Measurements from ENCODE around the gene BTG3.

BTG3 gene

DNA sequence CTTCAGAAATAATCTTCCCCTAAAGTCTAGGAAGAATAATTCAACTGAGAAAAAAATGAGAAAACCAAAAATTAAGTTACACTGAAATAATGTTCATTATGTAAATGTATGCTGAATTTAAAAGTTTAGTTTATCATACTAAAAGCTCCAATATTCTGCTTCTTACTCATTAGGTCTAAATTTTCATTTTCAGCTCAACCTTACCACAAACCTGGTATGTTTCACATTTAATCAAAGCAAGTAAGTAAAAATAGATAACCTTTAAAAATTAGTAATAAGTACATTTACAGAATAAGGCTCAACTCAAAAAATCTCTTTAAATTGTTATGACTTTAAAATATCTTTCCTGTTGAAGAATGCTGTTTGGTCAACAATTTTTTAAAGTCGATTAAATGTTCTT is 15.0 kb downstream of the BTG3 start:
- intact Hi-C loops (cut with DNase I): no loop called here
- DNase-seq: no peak

DNA sequence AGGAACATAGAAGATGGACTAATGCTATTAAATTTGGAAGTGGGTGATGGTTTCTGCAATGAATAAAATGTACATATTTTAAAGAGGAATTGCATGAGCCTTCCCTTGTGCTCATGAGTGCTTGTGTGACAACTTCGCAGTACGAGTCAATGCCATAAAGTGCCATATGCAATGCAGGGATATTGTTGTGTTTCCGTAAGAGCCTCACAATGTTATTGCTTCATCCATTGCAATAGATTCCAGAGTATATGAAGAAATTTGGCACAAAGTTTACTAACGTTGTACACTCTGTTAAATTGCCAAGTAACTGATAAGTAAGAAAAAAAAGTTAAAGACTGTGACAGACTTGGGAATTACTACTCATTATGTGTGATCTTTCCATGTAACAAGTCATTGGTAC is 22.3 kb downstream of the BTG3 start:
- intact Hi-C loops (cut with DNase I): no loop called here

DNA sequence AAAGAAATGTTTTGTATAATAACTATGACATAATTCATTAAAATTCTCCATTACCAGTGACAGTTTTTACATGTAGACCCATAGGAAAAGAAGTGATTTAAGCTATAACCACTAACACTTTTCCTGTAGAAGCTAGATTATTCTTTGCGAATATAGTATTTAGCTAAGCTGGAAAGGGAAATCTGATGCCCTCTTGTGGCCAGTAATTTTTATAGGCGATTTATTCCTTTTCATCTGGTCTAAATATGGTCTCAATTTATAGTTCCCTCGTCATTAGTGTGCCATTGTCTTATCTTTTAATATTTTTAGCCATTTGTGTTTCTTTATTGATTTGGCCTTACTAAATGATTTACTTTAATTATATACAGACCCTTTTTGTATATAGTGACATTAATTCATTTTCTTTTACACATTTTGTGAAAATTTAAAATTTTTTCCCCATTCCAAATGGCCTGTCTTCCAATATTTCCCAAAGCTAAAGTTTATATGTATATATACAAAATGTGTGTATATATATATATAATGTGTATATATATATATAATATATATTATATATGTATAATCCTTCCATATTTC is 26.7 kb downstream of the BTG3 start:
- intact Hi-C loops (cut with DNase I): loop anchor here (10.0 kb wide), 1 partner anchor 201 kb away; no protein-coding TSS in a partner anchor
- peak in 10 of 42 donors; percentile 22 to 66 (median 33) for DNase-seq

More for the DNA sequence above, 22.3 kb downstream of the BTG3 start:
- DNase-seq: no peak

DNA sequence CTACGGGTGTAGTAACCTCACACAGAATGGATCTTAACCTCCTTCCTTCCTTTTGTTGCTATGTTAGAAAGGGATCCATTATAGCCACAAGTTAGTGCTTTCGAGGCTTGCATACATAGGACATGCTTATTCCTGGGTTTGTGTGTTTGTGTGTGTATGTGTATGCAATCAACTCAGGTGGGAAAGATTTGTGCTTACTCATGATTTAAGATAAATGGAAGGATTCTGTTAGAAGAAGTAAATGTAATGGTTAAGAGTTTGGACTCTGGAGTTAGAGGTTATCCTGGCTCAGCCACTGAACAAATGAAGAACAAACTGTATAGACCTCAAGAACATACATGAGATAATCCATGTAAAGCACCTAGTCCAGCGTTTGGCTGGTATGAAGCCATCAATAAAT is 28.8 kb downstream of the BTG3 start:
- intact Hi-C loops (cut with DNase I): loop anchor here (10.0 kb wide), 1 partner anchor 199 kb away; no protein-coding TSS in a partner anchor
- no peak for DNase-seq

DNA sequence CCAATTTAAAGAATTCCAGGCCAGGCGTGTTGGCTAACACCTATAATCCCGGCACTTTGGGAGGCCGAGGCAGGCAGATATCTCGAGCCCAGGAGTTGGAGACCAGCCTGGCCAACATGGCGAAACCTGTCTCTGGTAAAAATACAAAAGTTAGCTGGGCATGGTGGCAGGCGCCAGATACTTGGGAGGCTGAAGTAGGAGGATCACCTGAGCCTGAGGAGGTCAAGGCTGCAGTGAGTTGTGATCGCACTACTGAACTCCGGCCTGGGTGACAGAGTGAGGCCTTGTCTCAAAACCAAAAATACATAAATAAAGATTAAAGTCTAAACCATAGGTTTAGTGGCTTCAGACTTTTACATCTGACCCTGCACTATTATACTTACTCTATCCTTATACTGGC is 32.4 kb downstream of the BTG3 start:
- DNase-seq: no peak
- intact Hi-C loops (cut with DNase I): loop anchor here (10.0 kb wide), 1 partner anchor 196 kb away; no protein-coding TSS in a partner anchor

DNA sequence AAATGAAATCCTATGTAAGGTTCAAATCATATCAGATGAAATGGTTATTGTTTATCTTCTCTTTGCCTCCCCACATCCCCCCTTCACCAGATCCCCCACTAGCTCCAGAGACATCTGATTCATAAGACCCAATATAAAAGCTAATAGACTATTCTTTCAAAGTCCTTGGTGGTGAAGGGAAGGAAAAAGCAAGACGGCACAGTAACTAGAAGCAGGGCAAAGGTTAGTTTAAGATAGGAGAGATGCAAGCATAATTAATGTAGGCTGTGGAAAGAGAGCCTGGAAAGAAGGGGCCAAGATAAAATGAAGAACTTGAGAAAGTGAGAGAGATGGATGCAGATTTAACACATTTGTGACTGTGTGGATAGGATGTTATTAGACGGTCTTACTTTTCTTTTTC is 33.8 kb downstream of the BTG3 start:
- intact Hi-C loops (cut with DNase I): no loop called here
- DNase-seq: no peak

DNA sequence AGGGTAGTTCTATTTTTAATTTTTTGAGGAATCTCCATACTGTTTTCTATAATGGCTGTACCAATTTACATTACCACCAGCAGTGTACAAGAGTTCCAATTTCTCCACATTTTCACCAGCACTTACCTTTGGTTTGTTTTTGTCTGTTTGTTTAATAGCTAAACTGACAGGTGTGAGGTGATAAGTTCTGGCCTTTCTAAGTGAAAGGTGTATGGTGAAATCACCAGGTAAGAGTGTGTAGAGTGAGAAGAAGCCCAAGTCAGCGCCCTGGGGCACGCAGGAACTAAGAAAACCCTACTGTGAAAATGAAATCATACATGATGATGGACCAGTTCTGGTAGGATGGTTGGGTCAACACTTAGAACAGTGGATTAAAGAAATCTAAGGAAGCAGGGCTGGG is 34.5 kb downstream of the BTG3 start:
- intact Hi-C loops (cut with DNase I): no loop called here
- no peak for DNase-seq

DNA sequence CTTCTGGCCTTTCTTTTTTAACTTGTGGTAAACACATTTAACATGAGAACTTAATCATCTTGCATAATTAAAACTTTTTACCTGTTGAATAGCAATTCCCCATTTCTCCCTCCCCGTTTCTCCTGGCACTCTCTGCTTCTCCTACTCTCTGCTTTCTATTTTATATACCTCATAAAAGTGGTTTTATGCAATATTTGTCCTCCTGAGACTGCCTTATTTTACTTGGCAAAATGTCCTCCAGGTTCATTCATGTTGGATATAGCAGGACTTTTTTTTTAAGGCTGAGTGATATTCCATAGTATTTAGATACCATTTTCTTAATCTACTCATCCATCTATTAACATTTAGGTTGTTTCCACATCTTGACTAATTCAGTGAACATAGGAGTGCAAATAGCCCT is 35.0 kb downstream of the BTG3 start:
- intact Hi-C loops (cut with DNase I): no loop called here
- no peak for DNase-seq

DNA sequence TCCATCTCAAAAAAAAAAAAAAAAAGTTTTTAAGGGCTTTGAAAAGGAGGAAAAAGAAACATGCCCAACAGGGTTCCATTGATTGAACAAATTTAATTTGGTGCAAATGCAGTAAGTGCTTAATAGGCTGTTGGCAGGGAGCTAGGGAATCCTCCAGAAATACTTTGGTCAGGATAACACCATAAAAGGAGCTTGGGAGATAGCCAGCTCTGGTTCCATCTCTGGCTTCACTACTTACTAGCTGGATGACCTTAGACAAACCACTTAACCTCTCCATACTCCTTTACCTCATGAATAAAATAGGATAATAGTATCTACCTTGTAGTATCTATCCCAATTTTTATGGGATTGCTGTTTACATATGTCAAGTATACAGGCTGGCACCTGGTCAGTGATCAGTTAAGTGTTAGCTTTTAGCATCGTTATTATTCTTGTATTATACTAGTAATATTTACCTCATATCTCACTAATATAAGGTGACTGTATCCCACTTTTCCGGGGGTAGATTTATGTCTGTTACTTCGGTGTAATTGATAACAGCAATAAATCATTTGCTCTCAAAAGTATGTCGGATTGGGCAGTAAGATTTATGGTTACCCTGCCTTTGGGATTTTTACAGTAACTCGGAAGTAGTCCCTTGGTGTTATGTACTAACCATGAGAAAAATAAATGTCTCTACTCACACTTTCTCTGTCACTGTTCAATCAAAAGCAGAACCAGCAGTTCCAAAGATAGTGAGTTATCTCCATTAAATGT is 36.4 kb downstream of the BTG3 start:
- no peak for DNase-seq
- intact Hi-C loops (cut with DNase I): no loop called here

DNA sequence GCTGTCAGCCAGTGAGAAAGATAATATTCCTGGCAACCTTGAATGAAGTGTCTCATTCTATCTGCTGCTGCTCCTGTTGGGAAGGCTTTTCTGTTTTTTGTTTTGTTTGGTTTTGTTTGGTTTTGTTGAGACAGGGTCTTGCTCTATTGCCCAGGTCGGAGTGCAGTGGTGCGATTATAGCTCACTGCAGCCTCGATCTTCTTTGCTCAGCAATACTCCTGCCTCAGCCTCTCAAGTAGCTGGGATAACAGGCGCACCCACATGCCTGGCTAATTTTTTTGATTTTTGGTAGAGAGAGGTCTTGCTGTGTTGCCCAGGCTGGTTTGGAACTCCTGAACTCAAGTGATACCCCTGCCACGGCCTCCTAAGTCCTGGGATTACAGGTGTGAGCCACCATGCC is 37.6 kb downstream of the BTG3 start:
- DNase-seq: no peak
- intact Hi-C loops (cut with DNase I): no loop called here

DNA sequence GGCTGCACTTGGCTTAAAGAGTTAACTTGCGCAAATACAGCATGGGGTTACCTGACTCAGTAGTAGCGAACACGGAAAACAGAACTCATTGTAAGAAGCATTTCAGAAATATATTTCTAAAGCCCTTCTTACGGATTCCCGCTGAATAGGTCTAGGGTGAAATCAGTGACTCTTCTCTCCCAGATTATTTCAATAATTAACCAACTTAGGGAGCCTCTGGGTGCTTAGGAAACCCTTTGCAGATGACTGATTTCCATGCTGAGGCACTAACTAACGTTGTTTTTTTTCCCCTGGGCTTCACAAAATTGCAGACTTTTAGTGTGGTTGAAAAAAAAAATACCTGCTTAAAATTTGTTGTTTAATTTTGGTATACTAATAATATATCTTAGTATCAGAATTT is 40.3 kb downstream of the BTG3 start:
- no peak for DNase-seq
- intact Hi-C loops (cut with DNase I): no loop called here

DNA sequence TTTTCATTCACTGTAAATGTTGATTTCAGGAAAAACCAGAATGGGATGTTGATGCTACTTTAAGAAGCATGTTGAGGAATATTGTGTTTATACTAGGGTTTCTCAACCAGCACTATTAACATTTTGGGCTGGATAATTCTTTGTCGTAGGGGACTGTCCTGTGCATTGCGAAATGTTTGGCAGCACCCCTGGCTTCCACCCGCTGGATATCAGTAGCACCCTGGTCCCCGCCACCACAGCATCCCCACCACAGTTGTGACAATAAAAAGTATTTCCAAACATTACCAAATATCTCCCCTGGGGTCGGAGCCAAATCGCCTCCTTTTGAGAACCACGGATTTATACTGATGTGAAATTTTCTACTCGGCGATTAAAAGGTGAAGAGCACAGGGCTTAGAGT is 41.9 kb downstream of the BTG3 start:
- intact Hi-C loops (cut with DNase I): no loop called here
- no peak for DNase-seq

DNA sequence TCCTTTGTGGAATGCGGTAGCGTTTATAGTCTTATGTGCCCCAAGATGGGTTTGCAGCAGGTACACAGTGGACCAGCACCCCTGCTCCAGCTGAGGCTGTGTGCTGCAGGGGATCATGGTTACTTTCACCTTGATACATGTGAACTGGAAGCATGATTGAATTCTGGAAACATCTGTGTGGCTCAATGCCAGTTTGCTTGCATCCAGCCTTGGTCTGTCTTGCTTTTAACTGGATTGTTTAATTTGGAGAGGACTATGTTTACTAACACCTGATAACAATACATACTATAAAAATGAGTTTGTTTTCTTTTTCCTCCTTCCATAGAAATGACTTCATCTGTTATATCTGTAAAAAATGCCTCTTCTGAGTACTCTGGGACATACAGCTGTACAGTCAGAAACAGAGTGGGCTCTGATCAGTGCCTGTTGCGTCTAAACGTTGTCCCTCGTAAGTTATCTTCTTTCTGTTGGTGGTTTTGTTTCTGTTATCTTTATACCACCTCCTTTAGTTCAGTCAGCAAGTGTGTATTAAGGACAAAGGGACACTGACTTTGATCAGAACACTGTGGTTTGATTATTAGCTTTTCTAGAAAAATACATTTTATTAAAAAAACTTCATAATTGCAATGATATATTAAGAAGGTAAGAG is 52.2 kb downstream of the BTG3 start:
- DNase-seq: no peak
- intact Hi-C loops (cut with DNase I): no loop called here

DNA sequence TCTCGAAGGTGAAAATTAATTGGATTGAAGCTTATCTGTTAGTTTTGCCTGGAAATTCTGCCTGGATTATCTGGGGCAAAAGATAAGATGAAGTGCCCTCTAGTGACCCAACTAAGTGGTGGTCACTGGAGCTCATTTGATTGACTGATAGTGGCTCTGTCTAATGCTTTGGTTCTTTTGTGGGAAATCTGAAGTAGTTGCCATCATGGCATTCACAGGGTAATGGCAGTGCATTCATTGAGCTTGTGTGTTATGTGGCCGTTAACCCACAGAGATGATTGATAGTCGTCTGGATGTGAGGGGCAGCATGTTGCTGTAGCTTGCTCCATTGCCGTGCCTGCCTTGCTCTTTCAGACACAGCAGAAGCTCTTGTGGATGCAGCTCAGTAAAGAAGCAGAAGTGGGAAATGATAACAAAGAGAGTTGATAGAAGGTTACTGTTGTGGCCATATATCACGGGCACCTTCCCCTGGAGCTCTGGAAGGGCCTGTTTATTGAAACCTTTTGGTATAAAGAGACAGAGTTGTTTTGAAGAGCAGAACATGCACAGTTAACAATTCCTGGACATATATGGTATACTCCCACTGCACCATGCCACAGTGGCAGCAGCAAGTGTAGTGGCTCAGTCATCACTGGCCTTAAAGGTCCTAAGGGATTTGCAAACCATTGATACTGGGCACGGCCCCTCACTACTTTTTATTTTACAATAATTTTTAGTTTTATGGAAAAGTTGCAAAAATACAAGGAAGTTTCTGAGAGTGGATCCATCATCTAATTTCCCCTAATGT is 57.8 kb downstream of the BTG3 start:
- intact Hi-C loops (cut with DNase I): no loop called here
- DNase-seq: peak in 16 of 42 donors; percentile 20 to 72 (median 34)

DNA sequence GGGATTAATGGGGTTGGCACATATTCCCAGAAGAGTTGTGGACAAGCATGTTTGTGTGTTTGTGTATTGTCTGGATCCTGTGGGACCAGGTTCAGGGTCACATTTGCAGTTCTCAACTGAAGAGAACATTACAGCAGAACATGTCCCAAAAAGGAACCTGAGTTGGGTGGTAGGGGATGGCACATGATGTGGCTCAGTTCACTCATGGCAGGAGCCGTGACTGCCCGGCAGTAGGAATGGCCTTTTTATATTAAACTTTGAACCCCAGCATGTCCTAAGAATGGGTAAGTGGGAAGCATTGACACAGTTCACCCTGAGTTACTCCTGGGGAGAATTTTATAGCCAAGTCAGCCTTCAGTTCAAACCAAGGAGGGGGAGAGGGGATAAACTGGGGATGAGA is 58.6 kb downstream of the BTG3 start:
- intact Hi-C loops (cut with DNase I): no loop called here
- no peak for DNase-seq

DNA sequence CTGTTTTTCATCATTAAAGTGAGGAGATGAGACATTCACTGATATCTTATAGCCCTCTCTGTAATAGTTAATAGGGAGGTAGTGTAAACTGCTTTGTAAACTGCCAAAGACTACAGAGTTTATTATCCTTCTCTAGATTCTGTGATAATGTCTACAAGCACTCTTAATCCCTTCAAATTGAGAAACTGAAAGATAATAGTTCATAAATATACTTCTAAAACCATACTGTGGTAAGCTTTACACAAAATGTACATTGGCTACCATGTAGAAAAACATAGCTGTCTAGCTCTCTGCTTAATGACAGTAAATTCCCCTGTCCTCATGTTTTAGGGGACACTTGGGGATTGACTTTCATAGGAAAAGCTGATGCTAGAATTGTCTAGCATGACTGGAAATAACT is 60.3 kb downstream of the BTG3 start:
- no peak for DNase-seq
- intact Hi-C loops (cut with DNase I): no loop called here

DNA sequence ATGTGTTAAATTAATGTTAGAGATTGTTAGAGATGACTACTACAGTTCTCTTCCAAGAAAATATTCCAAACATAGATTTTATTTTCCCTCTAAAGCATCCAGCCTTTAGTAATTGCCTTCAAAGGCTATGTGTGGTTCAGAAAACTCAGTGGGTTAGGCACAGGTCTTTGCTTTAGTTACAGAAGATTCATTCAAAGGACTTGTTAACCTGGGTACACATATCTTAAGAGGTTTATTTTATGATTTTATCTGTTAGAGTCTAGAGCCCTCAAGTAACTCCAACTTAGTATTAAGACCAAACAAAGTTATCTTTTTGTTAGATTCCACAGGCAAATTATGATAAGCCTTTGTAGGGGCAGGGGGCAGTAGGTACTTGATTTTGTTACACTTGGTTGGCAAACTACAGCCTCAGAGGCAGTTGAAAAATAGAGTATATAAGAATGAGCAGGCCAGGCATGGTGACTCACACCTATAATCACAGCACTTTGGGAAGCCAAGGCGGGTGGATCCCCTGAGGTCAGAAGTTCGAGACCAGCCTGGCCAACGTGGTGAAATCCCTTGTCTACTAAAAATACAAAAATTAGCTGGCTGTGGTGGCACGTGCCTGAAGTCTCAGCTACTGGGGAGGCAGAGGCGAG is 61.9 kb downstream of the BTG3 start:
- DNase-seq: no peak
- intact Hi-C loops (cut with DNase I): no loop called here

DNA sequence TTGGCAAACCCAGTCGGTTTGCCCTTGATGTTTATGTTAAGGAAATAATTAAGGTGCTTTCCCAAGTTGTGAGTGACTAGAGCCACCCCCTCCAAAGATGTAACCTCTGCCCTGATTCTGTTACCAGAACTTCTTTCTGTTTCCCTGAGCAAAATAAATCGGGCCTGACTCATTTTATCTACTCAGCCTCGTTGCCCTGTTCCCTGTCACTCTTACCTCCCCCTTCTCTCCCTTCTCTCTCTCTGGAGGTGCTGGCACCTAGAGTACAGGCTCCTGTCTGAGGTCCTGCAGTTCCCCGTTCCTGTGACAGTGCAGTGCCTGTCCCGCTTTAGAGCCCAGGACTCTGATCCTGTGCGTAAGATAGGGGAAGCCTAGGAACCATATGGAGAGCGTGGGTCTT is 64.4 kb downstream of the BTG3 start:
- DNase-seq: peak in 8 of 42 donors; percentile 24 to 69 (median 38)
- intact Hi-C loops (cut with DNase I): no loop called here

DNA sequence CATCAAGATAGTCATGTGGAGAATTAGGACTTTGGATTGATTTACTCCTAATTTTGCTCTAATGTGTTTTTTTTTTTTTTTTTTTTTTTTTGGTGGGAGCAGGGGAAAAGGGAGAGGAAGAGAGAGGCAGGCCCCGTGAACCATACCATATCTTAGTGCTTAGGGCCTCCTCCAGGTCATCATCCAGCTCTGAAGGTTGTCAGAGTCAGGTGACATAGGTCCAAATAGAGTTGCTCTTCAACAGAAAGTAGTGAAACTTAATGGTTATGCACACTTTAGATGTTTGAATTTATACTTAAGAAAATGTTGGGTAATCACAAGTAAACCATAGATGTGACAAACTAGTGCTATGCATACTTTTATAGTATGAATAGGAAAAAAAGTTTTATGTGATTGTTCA is 67.7 kb downstream of the BTG3 start:
- intact Hi-C loops (cut with DNase I): no loop called here
- DNase-seq: no peak
